ENCODE data around the gene KRTAP3-2.
A peak's percentile ranks its signal among the peaks of the same experiment; 100 is the strongest.

Gene KRTAP3-2

DNA sequence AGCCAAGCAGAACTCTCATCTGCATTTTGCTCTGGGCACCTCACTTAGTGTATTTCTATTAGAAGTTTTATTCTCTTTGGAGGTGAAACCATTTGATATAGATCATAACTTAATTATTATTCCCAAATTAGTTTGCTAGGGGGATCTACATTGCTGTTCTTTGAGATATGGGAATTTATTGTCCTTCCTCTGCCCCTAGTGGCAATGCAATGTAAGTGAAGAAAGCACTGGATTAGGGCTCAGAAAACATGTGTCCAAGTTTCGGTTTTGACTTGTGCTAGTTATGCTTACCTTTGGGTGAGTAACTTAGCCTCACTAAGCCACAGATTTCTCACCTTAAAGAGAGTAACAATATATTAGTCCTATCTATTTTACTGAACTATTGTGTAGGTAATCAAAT is 35.9 kb downstream of the KRTAP3-2 start:
- no peak for DNase-seq (ENCODE audit: low read depth, low spot score)

DNA sequence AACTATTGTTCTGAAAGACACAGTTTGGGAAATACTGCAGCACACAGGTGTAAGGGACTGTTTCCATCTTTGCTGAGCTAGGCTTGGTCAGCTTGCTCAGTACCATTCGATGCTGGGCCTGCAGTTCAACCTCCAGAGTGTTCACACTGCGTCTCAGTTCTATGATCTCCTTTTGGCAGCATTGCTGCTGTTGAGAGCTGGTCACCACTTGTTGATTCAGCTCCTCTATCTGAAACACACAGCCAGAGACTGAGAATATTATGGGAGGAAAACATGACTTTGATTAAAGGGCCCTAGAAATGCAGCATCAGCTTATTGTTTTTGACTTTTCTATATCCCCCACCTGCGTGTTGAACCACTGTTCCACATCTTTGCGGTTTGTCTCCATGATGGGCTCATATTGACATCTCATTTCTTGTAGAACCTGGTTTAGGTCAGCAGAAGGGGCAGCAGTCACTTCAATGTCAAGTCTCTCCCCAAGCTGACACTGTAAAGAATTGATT is 37.6 kb downstream of the KRTAP3-2 start:
- DNase-seq (ENCODE audit: low read depth, low spot score) = no peak

DNA sequence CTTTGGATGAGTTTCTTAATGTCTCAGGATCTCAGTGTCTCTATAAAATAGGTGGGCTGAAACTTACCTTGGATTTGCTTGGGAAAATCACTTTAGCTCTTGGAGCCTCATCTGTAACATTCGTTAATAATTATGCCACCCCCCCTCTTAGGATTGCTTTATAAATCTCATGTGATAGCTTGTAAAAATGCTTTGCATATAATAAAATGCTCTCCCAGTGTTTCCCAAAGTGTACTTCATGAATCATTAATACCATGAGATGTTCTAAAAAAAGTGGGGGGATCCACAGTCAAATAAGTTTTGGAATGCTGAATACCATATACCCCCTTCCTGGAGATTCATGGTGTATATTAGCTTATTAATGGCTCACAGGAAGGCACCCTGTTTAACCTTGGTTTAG is 38.1 kb downstream of the KRTAP3-2 start:
- DNase-seq (ENCODE audit: low read depth, low spot score) = no peak

DNA sequence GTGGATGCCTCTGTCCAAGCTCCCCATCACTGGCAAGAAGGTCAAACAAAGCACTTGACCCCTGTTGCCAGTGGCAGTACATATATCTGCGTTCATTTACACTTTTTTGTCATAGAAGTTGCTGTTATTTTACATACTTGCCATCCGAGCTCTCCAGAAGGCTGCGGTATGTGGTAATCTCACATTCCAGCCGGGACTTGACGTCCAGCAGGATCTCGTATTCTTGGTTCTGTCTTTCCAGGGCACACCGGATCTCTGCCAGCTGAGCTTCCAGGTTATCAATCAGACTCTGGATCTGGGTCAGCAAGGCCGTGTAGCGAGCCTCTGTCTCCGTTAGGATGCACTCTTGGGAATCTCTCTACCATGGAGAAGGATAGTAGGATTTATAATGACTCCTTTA is 39.6 kb downstream of the KRTAP3-2 start:
- DNase-seq (ENCODE audit: low read depth, low spot score) = peak; percentile 20

DNA sequence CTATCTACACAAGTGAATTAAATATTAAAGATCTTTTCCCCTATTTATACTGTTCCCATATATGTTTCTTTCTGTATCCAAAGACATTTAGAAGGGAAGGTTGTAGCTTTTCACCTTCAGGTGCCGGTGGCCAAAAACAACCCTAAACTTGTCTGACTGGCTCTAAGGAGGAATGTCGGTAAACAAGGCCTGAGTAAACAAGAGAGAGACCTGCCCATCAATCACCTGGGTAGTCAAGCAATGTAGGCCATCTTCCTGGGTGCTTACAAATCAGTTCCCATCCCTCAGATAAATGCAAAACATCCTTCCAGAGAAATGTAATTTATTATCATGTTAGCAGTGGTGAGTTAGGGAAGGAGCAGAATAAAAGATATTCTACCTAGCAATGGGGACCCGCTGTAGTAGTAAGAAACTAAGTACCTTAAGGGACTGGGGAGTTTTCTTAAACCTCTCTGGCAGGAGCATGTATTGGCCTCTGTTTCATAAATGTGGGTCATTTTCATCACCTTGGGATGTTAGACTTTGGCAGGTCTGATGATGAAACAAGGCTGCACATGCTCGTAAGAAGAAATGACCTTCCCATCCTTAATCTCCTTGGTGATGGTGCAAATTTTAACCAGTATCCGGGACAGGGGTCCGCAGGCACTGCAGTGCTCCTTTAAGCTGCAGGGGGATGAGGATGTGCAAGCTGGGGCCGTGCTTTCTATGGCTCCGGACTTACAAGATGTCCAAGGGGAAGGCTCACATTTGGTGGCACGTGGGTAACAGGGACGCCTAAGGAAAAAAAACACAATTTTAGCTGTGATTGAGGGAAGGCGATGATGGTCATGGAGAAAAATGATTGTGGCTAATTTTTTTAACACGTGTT is 41.4 kb downstream of the KRTAP3-2 start:
- peak; percentile 57 for DNase-seq (ENCODE audit: low read depth, low spot score)

DNA sequence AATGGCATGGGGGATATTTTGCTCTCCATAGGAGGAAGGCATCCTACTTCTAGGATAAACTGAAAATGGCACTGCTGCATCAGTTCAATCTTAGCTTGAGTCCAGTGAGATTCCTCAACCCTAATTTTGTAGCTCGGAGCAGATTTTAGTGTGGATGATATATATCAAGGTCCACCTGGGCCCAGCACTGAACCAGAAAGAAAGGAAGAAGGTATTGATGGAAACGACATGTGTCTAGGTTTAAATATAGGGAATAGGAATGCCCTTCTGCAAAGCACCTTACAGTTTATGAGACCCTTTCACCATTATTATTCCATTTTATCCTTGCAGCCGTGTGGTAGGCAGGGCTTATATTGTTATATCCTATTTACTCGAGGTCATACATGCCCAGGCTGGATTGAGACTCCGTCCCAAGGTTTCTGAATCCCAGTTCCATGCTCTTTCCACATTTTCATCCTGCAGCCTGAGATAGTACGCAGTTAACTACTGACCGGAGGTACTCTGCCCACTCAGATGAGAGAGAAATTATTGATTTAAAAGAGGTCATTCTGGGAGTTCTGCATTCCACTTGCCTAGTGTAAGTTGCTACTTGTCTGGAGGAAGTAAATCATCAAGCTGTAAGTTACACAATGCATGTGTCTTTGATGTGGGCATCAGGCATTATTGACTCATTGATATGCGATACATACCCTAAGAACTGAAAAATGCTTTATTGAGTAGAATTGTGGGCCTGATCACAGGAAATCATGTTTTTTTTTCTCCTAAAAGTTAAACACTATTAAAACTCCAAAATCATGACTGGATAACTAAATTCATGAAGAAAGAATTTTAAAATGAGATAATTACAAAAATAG is 43.1 kb downstream of the KRTAP3-2 start:
- no peak for DNase-seq (ENCODE audit: low read depth, low spot score)

DNA sequence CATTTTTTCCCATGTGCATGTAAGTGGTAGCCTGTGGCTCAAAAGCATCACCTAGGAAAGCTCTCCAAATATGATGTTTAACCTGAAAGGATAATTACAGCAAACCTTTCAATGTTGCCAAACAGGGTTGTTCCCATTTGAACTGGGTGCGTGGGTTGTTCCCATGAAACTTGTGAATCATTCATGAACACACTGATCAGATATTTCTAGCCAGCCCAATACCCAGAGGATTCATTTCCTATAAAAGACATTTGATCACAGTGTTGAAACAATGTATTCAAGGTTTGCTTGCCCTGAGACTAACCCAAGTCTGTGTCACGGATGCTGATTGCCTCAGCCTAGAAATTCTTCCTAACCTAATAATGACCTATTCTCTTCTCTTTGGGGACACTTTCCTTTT is 45.8 kb downstream of the KRTAP3-2 start:
- DNase-seq (ENCODE audit: low read depth, low spot score) = no peak

DNA sequence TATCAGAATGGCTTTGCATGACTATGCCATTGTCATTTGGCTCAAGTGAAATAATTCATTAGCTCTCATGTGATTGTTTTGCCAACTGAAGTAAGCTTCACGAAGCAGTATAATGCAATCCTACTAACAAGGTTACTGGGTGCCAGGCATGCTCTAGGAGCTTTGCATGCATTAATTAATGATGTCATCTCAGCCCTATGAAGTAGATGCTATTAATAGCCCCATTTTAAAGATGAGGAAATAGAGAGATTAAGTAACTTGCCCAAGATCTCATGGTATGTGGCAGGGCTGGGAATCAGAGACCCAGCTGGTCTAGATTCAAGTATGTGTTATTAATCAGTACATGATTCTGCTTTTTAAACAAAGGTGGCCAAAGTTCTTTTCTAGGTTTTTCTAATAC is 47.0 kb downstream of the KRTAP3-2 start:
- DNase-seq (ENCODE audit: low read depth, low spot score) = no peak

DNA sequence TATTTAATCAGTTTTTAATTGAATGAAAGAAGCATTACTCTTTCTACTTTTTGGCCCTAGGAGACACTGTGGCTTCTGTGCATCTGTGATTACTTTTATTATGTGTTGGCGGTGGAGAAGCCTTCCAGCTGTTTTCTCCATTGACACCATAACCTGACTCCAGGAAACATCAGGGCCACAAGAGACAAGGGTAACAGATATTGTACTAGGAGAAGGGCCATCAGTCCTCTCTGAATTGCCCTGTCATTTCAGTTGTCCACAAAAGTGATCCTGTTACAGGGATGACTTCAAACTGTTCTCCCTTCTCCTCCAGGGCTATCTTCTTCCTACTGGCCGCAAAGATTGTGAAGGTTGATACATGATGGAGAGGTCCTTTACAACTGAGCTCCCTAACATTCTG is 47.6 kb downstream of the KRTAP3-2 start:
- no peak for DNase-seq (ENCODE audit: low read depth, low spot score)

DNA sequence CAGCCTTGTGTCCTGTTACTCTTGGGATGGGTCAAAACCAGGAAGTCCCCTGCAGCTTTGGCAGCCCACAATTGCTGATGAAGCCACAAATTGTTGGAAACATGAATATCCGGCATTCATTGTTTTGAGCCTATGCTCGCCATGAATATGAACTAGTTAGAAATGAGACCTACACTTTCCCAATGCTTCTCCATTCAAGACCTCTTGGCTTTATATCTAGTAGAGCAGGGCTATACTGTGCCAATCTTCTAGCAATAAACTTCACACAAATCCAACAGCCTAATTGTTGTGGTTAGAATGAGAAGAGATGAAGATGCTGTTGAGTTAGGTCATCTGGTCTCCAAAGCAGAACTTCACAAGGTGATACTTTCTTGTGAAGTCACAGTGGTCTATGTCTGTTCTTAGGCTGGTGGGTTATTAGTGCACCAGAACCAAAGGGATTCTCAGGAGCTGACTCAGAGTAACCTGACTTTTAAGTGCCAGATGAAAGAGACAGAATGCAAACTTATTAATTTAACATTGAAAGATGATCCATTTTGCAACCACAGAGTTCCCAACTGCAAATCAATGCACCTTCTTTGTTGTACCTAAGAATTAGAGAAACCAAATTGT is 48.6 kb downstream of the KRTAP3-2 start:
- no peak for DNase-seq (ENCODE audit: low read depth, low spot score)

DNA sequence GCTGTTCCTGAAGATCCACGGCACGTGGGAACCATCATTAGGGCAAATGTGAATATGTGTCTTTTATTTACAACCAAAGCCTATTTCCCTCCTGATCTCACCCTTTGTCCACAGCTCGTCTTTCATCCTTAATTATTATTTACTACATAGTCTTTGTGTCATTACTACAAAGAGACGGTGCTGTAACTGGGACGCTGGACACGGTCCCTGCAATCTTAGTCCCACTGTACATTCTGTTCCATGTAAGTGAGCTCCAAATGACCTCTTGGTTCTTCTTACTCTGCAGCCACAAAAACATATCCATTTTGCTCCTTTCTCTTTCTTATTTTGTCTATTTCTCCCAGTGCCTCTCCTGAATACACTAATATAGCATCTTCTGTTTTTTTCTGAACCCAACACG is 49.5 kb downstream of the KRTAP3-2 start:
- DNase-seq (ENCODE audit: low read depth, low spot score) = no peak

DNA sequence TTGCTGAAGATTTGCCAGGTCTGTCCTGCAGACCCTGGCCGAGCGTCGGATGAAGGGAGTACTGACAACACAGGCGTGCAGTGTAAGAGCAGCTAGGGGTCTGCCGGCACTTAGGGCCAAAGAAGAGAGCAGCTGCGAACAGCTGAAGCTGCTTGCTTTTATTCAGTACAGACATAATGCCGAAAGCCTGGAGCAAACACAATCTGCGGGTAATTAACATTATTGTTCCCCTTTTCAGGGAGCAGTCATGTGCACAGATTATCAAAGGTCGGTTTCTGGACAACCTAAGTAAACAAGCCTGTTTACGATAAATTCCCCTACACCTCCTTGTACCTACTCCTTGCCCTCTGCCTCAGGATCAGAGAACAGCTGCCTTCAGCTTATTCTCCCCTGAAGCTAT is 50.3 kb downstream of the KRTAP3-2 start:
- DNase-seq (ENCODE audit: low read depth, low spot score) = peak; percentile 56

All from ELF-1 (cell line).